GM21423 (cell line): ENCODE measurements around the gene BOC.

Experiments used
- ATAC-seq: cut with Tn5 transposase; IDR thresholded peaks from one replicate; pipeline ENCODE4 v1.9.1; 2021; ENCODE audit warnings: mild to moderate bottlenecking, moderate library complexity; ENCODE audit not compliant: unreplicated experiment

BOC gene

GRCh38 chr3:113193288-113193687 is 18.1 kb upstream of the BOC start:
- no peak for ATAC-seq

GRCh38 chr3:113193719-113194118 is 17.6 kb upstream of the BOC start:
- no peak for ATAC-seq

GRCh38 chr3:113194823-113195401 is 16.4 kb upstream of the BOC start:
- no peak for ATAC-seq

- no peak for ATAC-seq
These were observed 11.0 kb upstream of the BOC start for GRCh38 chr3:113200351-113200750.

GRCh38 chr3:113200946-113201345 is 10.4 kb upstream of the BOC start:
- no peak for ATAC-seq

GRCh38 chr3:113204371-113204770 is 7.0 kb upstream of the BOC start:
- ATAC-seq: no peak

GRCh38 chr3:113205481-113205880 is 5.9 kb upstream of the BOC start:
- no peak for ATAC-seq

- ATAC-seq: no peak
These were observed 590 bp upstream of the BOC start for GRCh38 chr3:113210604-113211329.

GRCh38 chr3:113212150-113212843 is 940 bp downstream of the BOC start:
- ATAC-seq: no peak

- ATAC-seq: no peak
These were observed 1.6 kb downstream of the BOC start for GRCh38 chr3:113212844-113213375.

GRCh38 chr3:113213896-113214587 is 2.7 kb downstream of the BOC start:
- no peak for ATAC-seq

- ATAC-seq: no peak
These were observed 3.7 kb downstream of the BOC start for GRCh38 chr3:113214917-113215595.

- no peak for ATAC-seq
These were observed 5.0 kb downstream of the BOC start for GRCh38 chr3:113216393-113216792.

GRCh38 chr3:113218011-113218680 is 6.8 kb downstream of the BOC start:
- ATAC-seq: no peak

- ATAC-seq: no peak
These were observed 7.3 kb downstream of the BOC start for GRCh38 chr3:113218681-113219045.

GRCh38 chr3:113219605-113220300 is 8.4 kb downstream of the BOC start:
- no peak for ATAC-seq

- ATAC-seq: no peak
These were observed 9.4 kb downstream of the BOC start for GRCh38 chr3:113220721-113221120.

GRCh38 chr3:113221721-113222257 is 10.4 kb downstream of the BOC start:
- no peak for ATAC-seq

- no peak for ATAC-seq
These were observed 11.2 kb downstream of the BOC start for GRCh38 chr3:113222451-113223086.
